Epidermal melanocyte (primary cell): ENCODE data around the gene ORM1.

Experiments
- DNase-seq: peaks from one replicate; pipeline ENCODE4 v3.0.0; 2011; ENCODE audit warnings: low spot score; ENCODE audit not compliant: insufficient read length

Gene ORM1

GRCh38 chr9:114287001-114287762, 35.7 kb upstream of the ORM1 start:
- no peak for DNase-seq

GRCh38 chr9:114287763-114288192, 35.1 kb upstream of the ORM1 start:
- no peak for DNase-seq

- no peak for DNase-seq
Measured at GRCh38 chr9:114288193-114289091, 34.5 kb upstream of the ORM1 start.

- DNase-seq, result no peak
Measured at GRCh38 chr9:114289106-114289505, 33.8 kb upstream of the ORM1 start.

GRCh38 chr9:114289571-114290481, 33.1 kb upstream of the ORM1 start:
- no peak for DNase-seq

- no peak for DNase-seq
Measured at GRCh38 chr9:114290561-114290986, 32.3 kb upstream of the ORM1 start.

- DNase-seq, result peak; percentile 32
Measured at GRCh38 chr9:114291064-114291474, 31.8 kb upstream of the ORM1 start.

GRCh38 chr9:114291886-114292590, 30.9 kb upstream of the ORM1 start:
- DNase-seq, result no peak

GRCh38 chr9:114294664-114295063, 28.2 kb upstream of the ORM1 start:
- DNase-seq, result no peak

- DNase-seq, result no peak
Measured at GRCh38 chr9:114296338-114296737, 26.6 kb upstream of the ORM1 start.

- DNase-seq, result no peak
Measured at GRCh38 chr9:114299286-114300152, 23.4 kb upstream of the ORM1 start.

GRCh38 chr9:114300153-114300845, 22.6 kb upstream of the ORM1 start:
- DNase-seq, result no peak

- no peak for DNase-seq
Measured at GRCh38 chr9:114300846-114301797, 21.8 kb upstream of the ORM1 start.

- DNase-seq, result no peak
Measured at GRCh38 chr9:114301798-114302565, 20.9 kb upstream of the ORM1 start.

GRCh38 chr9:114302727-114303126, 20.2 kb upstream of the ORM1 start:
- no peak for DNase-seq

GRCh38 chr9:114303571-114303970, 19.3 kb upstream of the ORM1 start:
- no peak for DNase-seq

- no peak for DNase-seq
Measured at GRCh38 chr9:114303977-114304376, 18.9 kb upstream of the ORM1 start.
